Measurements from ENCODE around the gene ARPC5. TPM values are rescaled to one million over a fixed set of nuclear protein-coding genes. Genes with fewer than 3 reads are reported as not detected.

ARPC5 gene
- polyA plus RNA-seq, 6 donors from 2014 or later = 286 to 573 (median 376) TPM

GRCh38 chr1:183655562-183656075 is 20.0 kb upstream of the ARPC5 start:
- H3K9me3 Mint-ChIP-seq = no peaks in the 10 kb centered on the region
- ATAC-seq (ENCODE audit: low read depth in 2 of 2) (peak; percentile 57 to 72), DNase-seq (peak; percentile 58)
- H3K27me3 Mint-ChIP-seq = peaks cover 0 to 5% (median 2%) of the 10 kb centered on the region in 3 donors
- no peak overlapping the region for H3K4me3 Mint-ChIP-seq
- H3K4me1 Mint-ChIP-seq = no peaks in the 10 kb centered on the region
- no peaks in the 10 kb centered on the region for H3K36me3 Mint-ChIP-seq
- peak overlapping the region in 1 of 6 donors; percentile 70 for H3K27ac Mint-ChIP-seq

GRCh38 chr1:183654706-183655105 is 19.1 kb upstream of the ARPC5 start:
- Mint-ChIP-seq H3K27ac (no peak overlapping the region), H3K36me3 (no peaks in the 10 kb centered on the region), H3K9me3 (no peaks in the 10 kb centered on the region), H3K27me3 (peaks cover 0 to 5% (median 0%) of the 10 kb centered on the region in 3 donors), H3K4me1 (no peaks in the 10 kb centered on the region), H3K4me3 (no peak overlapping the region)
- no peak for DNase-seq
- ATAC-seq (ENCODE audit: low read depth in 2 of 2) = no peak

- Mint-ChIP-seq H3K36me3 (no peaks in the 10 kb centered on the region), H3K27ac (peak overlapping the region in 1 of 6 donors; percentile 66), H3K4me1 (no peaks in the 10 kb centered on the region), H3K4me3 (no peak overlapping the region), H3K9me3 (no peaks in the 10 kb centered on the region), H3K27me3 (peaks cover 0 to 5% (median 0%) of the 10 kb centered on the region in 3 donors)
- no peak for ATAC-seq (ENCODE audit: low read depth in 2 of 2)
- no peak for DNase-seq
Measured at GRCh38 chr1:183653876-183654451, 18.4 kb upstream of the ARPC5 start.

GRCh38 chr1:183653462-183653794 is 17.8 kb upstream of the ARPC5 start:
- Mint-ChIP-seq H3K27me3 (peaks cover 0 to 5% (median 4%) of the 10 kb centered on the region in 3 donors), H3K36me3 (no peaks in the 10 kb centered on the region), H3K4me3 (no peak overlapping the region), H3K9me3 (no peaks in the 10 kb centered on the region), H3K27ac (no peak overlapping the region), H3K4me1 (no peaks in the 10 kb centered on the region)
- DNase-seq (no peak), ATAC-seq (ENCODE audit: low read depth in 2 of 2) (no peak)

- Mint-ChIP-seq H3K4me3 (no peak within 1 kb of the TSS), H3K9me3 (no peaks in the 10 kb centered on the region), H3K36me3 (no peaks in the 10 kb centered on the region), H3K27me3 (peaks cover 4 to 5% (median 5%) of the 10 kb centered on the region in 3 donors), H3K4me1 (no peaks in the 10 kb centered on the region), H3K27ac (peak within 1 kb of the TSS in 3 of 6 donors; percentile 30 to 82 (median 66))
- ATAC-seq (ENCODE audit: low read depth in 2 of 2) = peak in 1 of 2 donors; percentile 57
- DNase-seq = no peak
Measured at GRCh38 chr1:183652547-183653461, 17.2 kb upstream of the ARPC5 start, which contains the start of gene APOBEC4. Gene APOBEC4 (minus strand): TSS chr1:183653316. CDS start chr1:183648781, 4,535 bp downstream.

GRCh38 chr1:183652107-183652506 is 16.5 kb upstream of the ARPC5 start:
- Mint-ChIP-seq H3K27me3 (peaks cover 5 to 8% (median 7%) of the 10 kb centered on the region in 3 donors), H3K4me1 (no peaks in the 10 kb centered on the region), H3K36me3 (no peaks in the 10 kb centered on the region), H3K27ac (no peak overlapping the region), H3K4me3 (no peak overlapping the region), H3K9me3 (no peaks in the 10 kb centered on the region)
- ATAC-seq (ENCODE audit: low read depth in 2 of 2) = no peak
- DNase-seq = no peak

- Mint-ChIP-seq H3K27me3 (peaks cover 5 to 12% (median 8%) of the 10 kb centered on the region in 3 donors), H3K4me1 (peaks cover 0 to under 1% (median 0%) of the 10 kb centered on the region in 3 donors), H3K36me3 (no peaks in the 10 kb centered on the region), H3K4me3 (no peak overlapping the region), H3K27ac (no peak overlapping the region), H3K9me3 (no peaks in the 10 kb centered on the region)
- DNase-seq (no peak), ATAC-seq (ENCODE audit: low read depth in 2 of 2) (no peak)
Measured at GRCh38 chr1:183651612-183652011, 16.0 kb upstream of the ARPC5 start.

GRCh38 chr1:183648042-183648441 is 12.5 kb upstream of the ARPC5 start:
- no peak overlapping the region for H3K4me3 Mint-ChIP-seq
- H3K9me3 Mint-ChIP-seq = no peaks in the 10 kb centered on the region
- H3K36me3 Mint-ChIP-seq = no peaks in the 10 kb centered on the region
- DNase-seq (no peak), ATAC-seq (ENCODE audit: low read depth in 2 of 2) (no peak)
- peaks cover 0 to 3% (median 0%) of the 10 kb centered on the region in 3 donors for H3K4me1 Mint-ChIP-seq
- H3K27ac Mint-ChIP-seq = no peak overlapping the region
- peaks cover 8 to 25% (median 10%) of the 10 kb centered on the region in 3 donors for H3K27me3 Mint-ChIP-seq

GRCh38 chr1:183646776-183647175 is 11.2 kb upstream of the ARPC5 start:
- ATAC-seq (ENCODE audit: low read depth in 2 of 2) = no peak
- no peaks in the 10 kb centered on the region for H3K36me3 Mint-ChIP-seq

GRCh38 chr1:183645531-183645930 is 9.9 kb upstream of the ARPC5 start:
- Mint-ChIP-seq H3K27ac (no peak overlapping the region), H3K4me1 (peaks cover 0 to 3% (median 0%) of the 10 kb centered on the region in 3 donors)

More at GRCh38 chr1:183646776-183647175, 11.2 kb upstream of the ARPC5 start:
- DNase-seq = no peak
- H3K27me3 Mint-ChIP-seq = peaks cover 8 to 21% (median 10%) of the 10 kb centered on the region in 3 donors
- no peak overlapping the region for H3K4me3 Mint-ChIP-seq
- peaks cover 0 to 3% (median 0%) of the 10 kb centered on the region in 3 donors for H3K4me1 Mint-ChIP-seq
- H3K9me3 Mint-ChIP-seq = no peaks in the 10 kb centered on the region
- H3K27ac Mint-ChIP-seq = no peak overlapping the region

GRCh38 chr1:183642166-183642565 is 6.6 kb upstream of the ARPC5 start:
- ATAC-seq (ENCODE audit: low read depth in 2 of 2) (no peak), DNase-seq (no peak)
- Mint-ChIP-seq H3K9me3 (no peaks in the 10 kb centered on the region), H3K27ac (no peak overlapping the region), H3K36me3 (no peaks in the 10 kb centered on the region), H3K27me3 (peaks cover 5 to 18% (median 6%) of the 10 kb centered on the region in 3 donors), H3K4me1 (peaks cover 0 to 3% (median 0%) of the 10 kb centered on the region in 3 donors), H3K4me3 (no peak overlapping the region)

More at GRCh38 chr1:183645531-183645930, 9.9 kb upstream of the ARPC5 start:
- H3K27me3 Mint-ChIP-seq = peaks cover 8 to 19% (median 10%) of the 10 kb centered on the region in 3 donors
- H3K4me3 Mint-ChIP-seq = no peak overlapping the region
- no peaks in the 10 kb centered on the region for H3K36me3 Mint-ChIP-seq
- no peak for DNase-seq
- no peaks in the 10 kb centered on the region for H3K9me3 Mint-ChIP-seq
- ATAC-seq (ENCODE audit: low read depth in 2 of 2) = no peak

GRCh38 chr1:183640193-183640592 is 4.6 kb upstream of the ARPC5 start:
- peaks cover 0 to 8% of the 10 kb centered on the region in 2 donors for H3K36me3 Mint-ChIP-seq
- H3K9me3 Mint-ChIP-seq = no peaks in the 10 kb centered on the region
- no peak for DNase-seq
- no peak for ATAC-seq (ENCODE audit: low read depth in 2 of 2)
- peaks cover 8 to 13% (median 13%) of the 10 kb centered on the region in 3 donors for H3K4me1 Mint-ChIP-seq
- H3K27ac Mint-ChIP-seq = no peak overlapping the region
- H3K4me3 Mint-ChIP-seq = no peak overlapping the region
- H3K27me3 Mint-ChIP-seq = peaks cover 0 to 6% (median 1%) of the 10 kb centered on the region in 3 donors

- Mint-ChIP-seq H3K36me3 (peaks cover 0 to 8% of the 10 kb centered on the region in 2 donors), H3K27me3 (peaks cover 0 to 6% (median 0%) of the 10 kb centered on the region in 3 donors), H3K4me3 (no peak overlapping the region), H3K4me1 (peaks cover 18 to 21% (median 20%) of the 10 kb centered on the region in 3 donors), H3K27ac (no peak overlapping the region), H3K9me3 (no peaks in the 10 kb centered on the region)
- DNase-seq (no peak), ATAC-seq (ENCODE audit: low read depth in 2 of 2) (no peak)
Measured at GRCh38 chr1:183638649-183639387, 3.2 kb upstream of the ARPC5 start.
